Suprapubic skin (tissue), 3 donors: ENCODE data around the gene DRC7.

ENCODE experiments used
- CTCF ChIP-seq, 2 donors: fragments of 200-600 bp in 1 of 2; fragments of 450-650 bp in 1 of 2; sonication (generic) in 1 of 2; IDR thresholded peaks; one replicate each; pipeline ENCODE4 v1.5.1; 2016 to 2019; ENCODE audit warnings: antibody characterized with exemption in 2 of 2, mild to moderate bottlenecking in 1 of 2, moderate library complexity in 1 of 2
- POLR2AphosphoS5 ChIP-seq, 3 donors: sonication (generic); formaldehyde crosslinking; IDR thresholded peaks; one replicate each; pipeline ENCODE4 v1.6.1; 2017; ENCODE audit warnings: antibody characterized with exemption in 3 of 3

- TF ChIP-seq CTCF (IDR thresholded peaks at IDR 0.05): no peak
- no peak for TF ChIP-seq POLR2AphosphoS5 (IDR thresholded peaks at IDR 0.05)
Measured at GRCh38 chr16:57708168-57708567, 13.6 kb downstream of the DRC7 start.
